Fibroblast of skin of abdomen (primary cell): ENCODE data around the gene LZTR1.

Experiments used
- DNase-seq: peaks from one replicate; pipeline ENCODE4 v3.0.0-alpha.2; 2013

The LZTR1 gene

GRCh38 chr22:20951151-20951931 is 30.8 kb upstream of the LZTR1 start:
- no peak for DNase-seq

- no peak for DNase-seq
These were observed 30.1 kb upstream of the LZTR1 start for GRCh38 chr22:20951932-20952380.

GRCh38 chr22:20952544-20953341 is 29.4 kb upstream of the LZTR1 start:
- no peak for DNase-seq

- DNase-seq: no peak
These were observed 28.8 kb upstream of the LZTR1 start for GRCh38 chr22:20953342-20953608.

- peak; percentile 44 for DNase-seq
These were observed 28.2 kb upstream of the LZTR1 start for GRCh38 chr22:20953668-20954500.

- DNase-seq: no peak
These were observed 26.5 kb upstream of the LZTR1 start for GRCh38 chr22:20955548-20955947.

- peak; percentile 27 for DNase-seq
These were observed 25.6 kb upstream of the LZTR1 start for GRCh38 chr22:20956258-20957101.

GRCh38 chr22:20957102-20957682 is 24.9 kb upstream of the LZTR1 start:
- no peak for DNase-seq

GRCh38 chr22:20957683-20958431 is 24.2 kb upstream of the LZTR1 start:
- no peak for DNase-seq

- DNase-seq: no peak
These were observed 22.3 kb upstream of the LZTR1 start for GRCh38 chr22:20959578-20960461.

- DNase-seq: no peak
These were observed 21.5 kb upstream of the LZTR1 start for GRCh38 chr22:20960609-20961008.

GRCh38 chr22:20962491-20962945 is 19.6 kb upstream of the LZTR1 start:
- DNase-seq: no peak

GRCh38 chr22:20963201-20964052 is 18.7 kb upstream of the LZTR1 start:
- no peak for DNase-seq

GRCh38 chr22:20964090-20964798 is 17.9 kb upstream of the LZTR1 start:
- DNase-seq: no peak

- no peak for DNase-seq
These were observed 17.3 kb upstream of the LZTR1 start for GRCh38 chr22:20964799-20965103.

- no peak for DNase-seq
These were observed 16.8 kb upstream of the LZTR1 start for GRCh38 chr22:20965104-20965887.
